HG02943 (cell line): ENCODE results near the gene TRMT61A.

ENCODE experiments used
- ATAC-seq: cut with Tn5 transposase; IDR thresholded peaks from one replicate; pipeline ENCODE4 v1.9.1; 2021; ENCODE audit warnings: mild to moderate bottlenecking, low read depth, moderate library complexity; ENCODE audit not compliant: unreplicated experiment

The TRMT61A gene

GRCh38 chr14:103561381-103562178 is 32.6 kb downstream of the TRMT61A start:
- peak; percentile 22 for ATAC-seq

- peak; percentile 22 for ATAC-seq
Observed at GRCh38 chr14:103562179-103562428, 33.1 kb downstream of the TRMT61A start.

- ATAC-seq, result peak; percentile 64
Observed at GRCh38 chr14:103562429-103563225, 33.6 kb downstream of the TRMT61A start, which contains the start of the genes BAG5 and COA8. Gene BAG5, minus strand, starts transcription at chr14:103562657. Its CDS starts 1,493 bp downstream, at chr14:103561164. Gene COA8, plus strand, starts transcription at chr14:103562960. Its CDS starts 42 bp downstream, at chr14:103563002.

GRCh38 chr14:103563226-103563620 is 34.2 kb downstream of the TRMT61A start:
- peak; percentile 13 for ATAC-seq

- no peak for ATAC-seq
Observed at GRCh38 chr14:103563844-103564505, 35.0 kb downstream of the TRMT61A start.

GRCh38 chr14:103568952-103569351 is 40.0 kb downstream of the TRMT61A start:
- no peak for ATAC-seq

DNA sequence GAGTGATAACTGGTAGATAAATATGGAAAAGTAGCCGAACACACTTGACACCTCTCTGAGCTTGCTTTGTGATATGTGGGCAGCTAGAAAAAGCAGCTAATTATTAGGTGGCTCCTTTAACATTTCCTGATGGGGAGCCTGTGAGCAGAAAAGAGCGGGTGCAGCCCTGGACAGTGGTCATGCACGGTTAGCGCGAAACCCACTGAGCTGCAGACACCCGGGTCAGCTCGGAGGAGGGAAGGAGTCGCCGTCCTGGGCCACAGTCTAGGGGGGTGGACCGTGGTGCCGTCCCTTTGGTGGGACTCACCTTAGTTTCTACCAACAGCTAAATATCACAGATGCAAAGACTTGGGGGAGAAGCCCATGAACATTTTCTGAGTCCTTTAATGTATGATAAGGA is 40.4 kb downstream of the TRMT61A start:
- ATAC-seq, result no peak

DNA sequence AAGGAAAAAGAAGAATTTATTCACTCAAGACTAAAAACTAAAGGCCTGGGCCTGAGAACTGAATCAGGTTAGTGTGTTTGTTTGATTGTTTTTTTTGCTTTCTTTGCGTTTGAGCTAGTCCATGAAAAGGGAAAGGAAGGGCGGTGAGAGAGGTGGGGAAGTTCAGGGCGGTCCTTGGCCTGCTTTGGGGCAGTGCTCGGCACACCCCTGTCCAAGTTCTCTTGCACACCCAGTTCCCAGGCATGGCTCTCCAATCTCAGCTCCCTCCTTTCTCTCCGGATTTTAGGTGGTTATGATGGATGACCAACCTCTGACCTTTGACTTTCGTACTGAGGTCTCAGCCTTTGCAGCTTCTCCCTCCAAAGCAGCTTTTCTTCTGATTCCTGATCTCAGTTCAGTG is 45.1 kb downstream of the TRMT61A start:
- ATAC-seq, result no peak

- no peak for ATAC-seq
Observed at GRCh38 chr14:103574707-103575285, 45.8 kb downstream of the TRMT61A start.

DNA sequence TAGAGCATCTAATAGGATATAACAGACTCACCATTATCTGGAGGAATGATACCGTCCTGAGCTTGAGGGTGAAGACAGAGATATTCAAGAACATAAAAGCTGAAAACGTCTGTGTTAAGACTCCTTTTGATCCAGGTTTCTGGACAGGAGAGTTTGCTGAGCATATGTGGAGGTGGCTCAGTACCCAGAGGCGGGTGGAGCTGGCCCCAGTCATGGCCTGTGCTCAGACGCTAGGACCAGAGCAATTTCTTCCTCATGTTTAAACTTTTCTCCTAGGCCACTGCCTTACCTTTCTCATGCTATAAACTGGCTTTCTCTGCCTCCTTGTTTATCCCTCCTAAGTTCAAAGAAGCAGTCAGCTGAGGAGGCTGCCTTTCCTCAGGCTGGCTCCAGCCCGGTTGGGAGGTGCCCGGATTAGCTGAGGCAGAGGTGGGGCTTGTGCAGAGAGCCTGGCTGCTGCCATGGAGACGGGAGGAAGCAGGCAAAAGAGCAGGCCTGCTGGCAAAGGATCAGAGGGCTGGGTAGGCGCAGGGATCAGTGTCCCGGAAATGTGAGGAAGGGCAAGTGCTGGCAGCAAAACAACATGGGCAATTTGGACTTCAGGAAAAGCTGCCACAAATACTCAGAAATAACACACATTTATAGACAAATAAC is 47.5 kb downstream of the TRMT61A start:
- no peak for ATAC-seq

DNA sequence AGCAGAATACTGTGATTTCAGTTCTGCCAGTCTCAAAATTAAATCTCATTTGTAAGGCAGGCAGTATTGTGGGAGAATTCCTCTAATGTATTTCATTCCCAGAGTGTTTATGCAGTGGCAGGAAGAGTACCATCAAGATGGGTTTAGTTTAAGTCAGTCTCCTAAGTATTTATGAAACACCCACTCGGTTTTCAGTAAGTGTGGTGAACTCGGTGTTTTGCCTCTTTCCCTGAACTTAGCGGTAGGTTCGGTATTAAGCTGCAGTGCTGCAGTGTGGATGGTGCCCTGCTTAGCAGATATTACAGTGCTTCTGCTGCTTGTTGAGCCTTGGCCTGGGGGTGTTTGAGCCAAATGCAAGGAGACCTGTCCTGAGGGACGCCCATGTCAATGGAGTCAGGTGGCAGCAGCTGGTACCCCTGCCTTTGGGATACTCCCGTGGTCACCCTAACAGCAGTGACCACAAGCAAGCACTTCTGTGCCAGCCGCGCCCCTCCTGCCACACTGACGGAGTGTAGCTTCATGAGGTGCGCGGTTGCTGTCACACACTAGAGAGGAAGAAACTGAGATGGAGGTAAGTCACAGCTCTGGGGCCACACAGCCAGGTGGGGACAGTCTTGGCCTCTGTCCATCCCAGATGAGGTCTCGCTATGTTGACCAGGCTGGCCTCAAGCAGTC is 49.5 kb downstream of the TRMT61A start:
- no peak for ATAC-seq

DNA sequence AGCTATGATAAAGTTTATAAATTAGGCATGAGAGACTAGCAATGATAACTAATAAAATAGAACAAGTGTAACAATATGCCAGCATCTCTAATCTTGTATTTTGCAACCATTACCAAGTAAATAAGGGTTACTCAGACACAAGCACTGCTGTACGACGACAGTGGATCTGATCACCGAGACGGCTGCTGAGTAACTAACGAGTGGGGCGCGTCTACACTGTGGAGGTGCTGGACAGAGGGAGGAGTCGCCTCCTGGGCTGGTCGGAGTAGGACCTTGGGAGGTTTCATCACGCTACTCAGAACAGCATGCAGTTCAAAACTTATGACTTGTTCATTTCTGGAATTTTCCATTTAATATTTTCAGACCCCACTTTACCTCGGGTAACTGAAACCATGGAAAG is 52.2 kb downstream of the TRMT61A start:
- ATAC-seq, result no peak

- ATAC-seq, result no peak
Observed at GRCh38 chr14:103581954-103582703, 53.1 kb downstream of the TRMT61A start.

GRCh38 chr14:103584326-103584915 is 55.4 kb downstream of the TRMT61A start:
- ATAC-seq, result no peak
